Jurkat, Clone E6-1 (cell line): ENCODE measurements around the gene KCTD11.

Experiments
- DNase-seq: peaks from one replicate; pipeline ENCODE4 v3.0.0-alpha.2; 2011; ENCODE audit warnings: low read depth, low spot score
- H3K4me3 ChIP-seq: 2 replicates; pipeline ENCODE4 v1.5.1; 2011; ENCODE audit warnings: mild to moderate bottlenecking, low read length, control low read depth, moderate library complexity

The KCTD11 gene

GRCh38 chr17:7392696-7393612 lies 41.0 kb downstream of the KCTD11 start:
- no peak overlapping the region for H3K4me3 ChIP-seq
- DNase-seq, result no peak

GRCh38 chr17:7393613-7394451 lies 41.9 kb downstream of the KCTD11 start:
- H3K4me3 ChIP-seq, result peak overlapping the region; percentile 60
- no peak for DNase-seq

DNA sequence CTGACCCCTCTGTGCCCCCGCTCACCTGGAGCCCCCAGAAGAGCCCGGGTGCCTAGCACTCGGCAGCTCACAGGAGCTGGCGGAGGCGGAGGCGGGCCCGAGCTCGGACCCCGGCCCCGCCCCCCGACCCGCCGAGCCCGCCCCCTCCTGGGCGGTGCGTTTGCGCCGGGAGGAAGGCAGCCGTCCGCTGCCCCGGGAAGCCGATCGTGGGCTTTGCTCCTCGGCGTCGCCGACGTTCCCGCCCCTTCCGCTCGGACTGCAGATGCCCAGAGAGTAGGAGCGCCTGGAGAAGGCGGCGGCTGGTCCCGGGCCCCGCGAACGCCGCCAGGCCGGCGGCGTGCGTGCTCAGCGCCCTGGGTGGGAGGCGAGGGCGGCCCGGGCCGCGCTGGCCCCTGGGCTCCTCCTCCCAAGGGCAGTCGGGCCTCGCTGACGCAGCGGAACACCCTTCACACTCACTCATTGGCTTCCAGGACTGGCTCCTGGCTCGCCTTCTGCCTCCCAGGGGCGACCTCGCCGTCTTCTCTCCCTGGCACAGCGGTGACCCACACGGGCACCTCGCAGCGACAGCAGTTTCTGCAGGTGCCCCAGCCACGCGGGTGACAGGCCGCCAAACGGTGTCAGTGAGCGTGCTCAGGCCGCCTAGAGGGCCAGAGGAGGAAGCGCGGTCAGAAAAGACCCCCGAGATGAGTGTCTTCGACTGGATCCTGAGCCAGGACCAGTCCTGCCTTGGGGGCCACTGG lies 42.7 kb downstream of the KCTD11 start, which contains the start of gene PLSCR3:
TSS of gene PLSCR3 (minus strand) at position 74 of the 740 bp plus-strand sequence. CDS start 415 bp downstream, outside the sequence.
- H3K4me3 ChIP-seq, result peak within 1 kb of the TSS; percentile 60
- DNase-seq, result peak; percentile 30

DNA sequence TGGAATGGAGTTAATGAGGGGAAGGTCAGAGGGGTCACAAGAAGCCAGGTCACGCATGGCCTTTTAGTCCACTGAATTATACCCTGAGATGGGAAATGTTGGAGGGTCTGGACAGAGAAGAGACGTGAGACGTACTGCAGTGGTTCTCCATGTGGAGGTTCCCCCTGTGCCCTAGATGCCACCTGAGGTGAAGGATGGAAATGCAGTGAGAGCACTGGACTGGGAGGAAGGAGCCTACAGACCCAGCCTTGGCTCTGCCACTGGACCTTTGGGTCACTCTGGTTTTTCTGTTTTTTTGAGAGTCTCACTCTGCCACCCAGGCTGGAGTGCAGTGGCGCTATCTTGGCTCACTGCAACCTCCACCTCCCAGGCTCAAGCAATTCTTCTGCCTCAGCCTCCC lies 44.2 kb downstream of the KCTD11 start:
- no peak for DNase-seq
- no peak overlapping the region for H3K4me3 ChIP-seq

DNA sequence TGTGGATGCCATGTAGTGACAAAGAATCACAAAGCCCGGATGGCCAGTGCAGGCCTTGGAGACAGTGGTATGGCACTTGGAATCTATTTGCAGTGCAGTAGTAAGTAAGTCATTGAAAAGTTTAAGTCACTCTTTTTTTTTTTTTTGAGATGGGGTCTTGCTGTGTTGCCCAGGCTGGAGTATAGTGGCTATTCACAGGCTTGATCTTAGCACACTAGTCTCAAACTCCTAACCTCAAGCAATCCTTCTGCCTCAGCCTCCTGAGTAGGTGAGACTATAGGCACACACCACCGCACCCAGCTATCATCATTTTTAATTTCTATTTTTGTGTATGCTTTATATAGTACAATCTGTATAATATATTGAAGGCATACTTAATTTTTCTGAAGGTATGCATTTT lies 46.6 kb downstream of the KCTD11 start:
- DNase-seq, result no peak
- no peak overlapping the region for H3K4me3 ChIP-seq

- H3K4me3 ChIP-seq, result peak overlapping the region; percentile 85
- DNase-seq, result no peak
Observed at GRCh38 chr17:7403043-7403726, 51.2 kb downstream of the KCTD11 start.

- DNase-seq, result no peak
Observed at GRCh38 chr17:7403727-7403976, 51.7 kb downstream of the KCTD11 start.

DNA sequence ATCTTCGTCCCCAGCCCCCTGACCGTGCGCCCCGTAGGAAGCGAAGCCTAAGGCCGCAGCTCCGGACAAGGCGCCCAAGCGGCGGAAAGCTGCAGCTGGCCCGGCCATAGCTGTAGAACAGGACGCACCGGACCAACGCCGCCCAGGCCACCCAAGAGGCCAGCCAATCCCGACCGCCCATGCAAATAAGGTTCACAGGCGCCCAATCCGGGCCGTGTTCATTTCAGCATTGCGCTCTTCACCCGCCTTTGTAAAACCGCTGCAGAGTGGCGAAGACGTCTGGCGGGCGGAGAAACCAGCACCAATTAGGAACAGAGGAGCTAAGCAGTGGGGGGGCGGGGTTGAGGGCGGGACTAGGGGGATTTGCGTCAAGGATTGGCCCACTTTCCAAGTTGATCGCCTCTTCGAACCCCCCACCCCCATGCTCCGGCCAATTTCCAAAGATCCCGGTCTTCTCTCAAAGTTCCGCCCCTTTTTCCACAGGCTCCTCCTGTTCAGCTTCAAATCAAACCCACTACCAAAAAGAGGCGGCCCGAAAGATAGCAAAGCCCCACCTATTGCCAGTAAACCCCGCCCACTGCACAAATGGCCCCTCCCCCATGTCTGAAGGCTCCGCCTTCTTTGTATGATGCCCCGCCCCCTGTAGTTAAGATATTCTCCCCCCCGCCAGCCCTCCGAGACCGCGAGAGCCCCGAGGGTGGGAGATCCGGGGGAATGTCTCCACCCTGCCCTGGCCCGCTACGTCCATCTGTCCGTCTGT lies 52.2 kb downstream of the KCTD11 start, which contains the start of gene TMEM256:
TSS of gene TMEM256 (minus strand) at position 121 of the 760 bp plus-strand sequence. CDS start at position 108, 13 bp downstream.
- H3K4me3 ChIP-seq, result peak within 1 kb of the TSS; percentile 85
- DNase-seq, result peak; percentile 98

More at GRCh38 chr17:7403727-7403976, 51.7 kb downstream of the KCTD11 start:
- peak overlapping the region; percentile 85 for H3K4me3 ChIP-seq
